ENCODE results near the gene UST. TPM values are rescaled to one million over a fixed set of nuclear protein-coding genes. Genes with fewer than 3 reads are reported as not detected.

UST gene
- total RNA-seq, 1 experiment from 2014 or later, result 3.9 TPM

- Histone ChIP-seq H3K4me1 (ENCODE audit: insufficient read depth, low read length) (peaks cover 12% of the 10 kb centered on the region), H3K27ac (ENCODE audit: low read length) (no peak overlapping the region), H2AFZ (ENCODE audit: low read length) (no peak overlapping the region), H3K4me3 (ENCODE audit: low read length) (no peak overlapping the region), H3F3A (ENCODE audit: low read length, unreplicated experiment) (no peaks in the 10 kb centered on the region), H3K4me2 (ENCODE audit: low read length) (no peak overlapping the region), H3K36me3 (ENCODE audit: low read depth, low read length) (no peaks in the 10 kb centered on the region), H3K27me3 (ENCODE audit: low read length) (no peaks in the 10 kb centered on the region), H3K9me3 (ENCODE audit: low read length) (no peaks in the 10 kb centered on the region), H3K9ac (ENCODE audit: low read length) (no peak overlapping the region), H4K20me1 (ENCODE audit: low read length) (no peaks in the 10 kb centered on the region), H3K9me2 (replicated peaks; ENCODE audit: low read length) (no peaks in the 10 kb centered on the region), H3K79me2 (ENCODE audit: low read length) (no peaks in the 10 kb centered on the region)
- intact Hi-C loops (cut with micrococcal nuclease), result no loop called here
- DNase-seq (no peak), ATAC-seq (no peak)
- CTCF ChIA-PET, result no interaction called here
- BruUV-seq (replicated peaks), result no TSS peak
- POLR2A ChIA-PET (ENCODE audit: unreplicated experiment), result no interaction called here
- TF ChIP-seq EZH2 (IDR thresholded peaks at IDR 0.05; ENCODE audit: low read length, unreplicated experiment), result no peak
- TF ChIP-seq CTCF (conservative IDR thresholded peaks at IDR 0.05; ENCODE audit: low read depth, low read length), result no peak
- TF ChIP-seq EZH2phosphoT487 (IDR thresholded peaks at IDR 0.05; ENCODE audit: borderline replicate concordance, low read length), result no peak
Measured at GRCh38 chr6:148780918-148781436, 34.1 kb downstream of the UST start.

- no peaks in the 10 kb centered on the region for H3K9me2 ChIP-seq (replicated peaks; ENCODE audit: low read length)
- no peaks in the 10 kb centered on the region for H3K36me3 ChIP-seq (ENCODE audit: low read depth, low read length)
- H3K4me3 ChIP-seq (ENCODE audit: low read length), result no peak overlapping the region
- H3K27me3 ChIP-seq (ENCODE audit: low read length), result no peaks in the 10 kb centered on the region
- POLR2A ChIA-PET (ENCODE audit: unreplicated experiment), result no interaction called here
- no peaks in the 10 kb centered on the region for H3K79me2 ChIP-seq (ENCODE audit: low read length)
- intact Hi-C loops (cut with micrococcal nuclease), result no loop called here
- no peak overlapping the region for H3K4me2 ChIP-seq (ENCODE audit: low read length)
- ATAC-seq (no peak), DNase-seq (no peak)
- H2AFZ ChIP-seq (ENCODE audit: low read length), result no peak overlapping the region
- no peaks in the 10 kb centered on the region for H3K4me1 ChIP-seq (ENCODE audit: insufficient read depth, low read length)
- no peaks in the 10 kb centered on the region for H4K20me1 ChIP-seq (ENCODE audit: low read length)
- TF ChIP-seq EZH2phosphoT487 (IDR thresholded peaks at IDR 0.05; ENCODE audit: borderline replicate concordance, low read length) (no peak), EZH2 (IDR thresholded peaks at IDR 0.05; ENCODE audit: low read length, unreplicated experiment) (no peak), CTCF (conservative IDR thresholded peaks at IDR 0.05; ENCODE audit: low read depth, low read length) (no peak)
- 0 out of 2 replicates have a peak, but pooled peaks cover 3% of the 10 kb centered on the region for H3K9me3 ChIP-seq (ENCODE audit: low read length)
- BruUV-seq (replicated peaks), result no TSS peak
- CTCF ChIA-PET, result interaction anchor here (0.7 kb wide), 1 partner anchor 212 kb away, joined by 4 read pairs; no protein-coding TSS in a partner anchor
- no peaks in the 10 kb centered on the region for H3F3A ChIP-seq (ENCODE audit: low read length, unreplicated experiment)
- H3K9ac ChIP-seq (ENCODE audit: low read length), result no peak overlapping the region
- no peak overlapping the region for H3K27ac ChIP-seq (ENCODE audit: low read length)
Measured at GRCh38 chr6:148789948-148790347, 43.1 kb downstream of the UST start.

GRCh38 chr6:148790404-148790803 is 43.6 kb downstream of the UST start:
- Histone ChIP-seq H3F3A (ENCODE audit: low read length, unreplicated experiment) (no peaks in the 10 kb centered on the region), H3K36me3 (ENCODE audit: low read depth, low read length) (no peaks in the 10 kb centered on the region), H3K4me1 (ENCODE audit: insufficient read depth, low read length) (no peaks in the 10 kb centered on the region), H3K27me3 (ENCODE audit: low read length) (no peaks in the 10 kb centered on the region), H3K9me3 (ENCODE audit: low read length) (0 out of 2 replicates have a peak, but pooled peaks cover 3% of the 10 kb centered on the region), H3K79me2 (ENCODE audit: low read length) (no peaks in the 10 kb centered on the region), H4K20me1 (ENCODE audit: low read length) (no peaks in the 10 kb centered on the region), H3K4me3 (ENCODE audit: low read length) (no peak overlapping the region), H3K27ac (ENCODE audit: low read length) (no peak overlapping the region), H2AFZ (ENCODE audit: low read length) (no peak overlapping the region), H3K9me2 (replicated peaks; ENCODE audit: low read length) (no peaks in the 10 kb centered on the region), H3K4me2 (ENCODE audit: low read length) (no peak overlapping the region), H3K9ac (ENCODE audit: low read length) (no peak overlapping the region)
- ATAC-seq (no peak), DNase-seq (no peak)
- no TSS peak for BruUV-seq (replicated peaks)
- CTCF ChIA-PET, result no interaction called here
- POLR2A ChIA-PET (ENCODE audit: unreplicated experiment), result no interaction called here
- TF ChIP-seq CTCF (conservative IDR thresholded peaks at IDR 0.05; ENCODE audit: low read depth, low read length), result no peak
- no peak for TF ChIP-seq EZH2 (IDR thresholded peaks at IDR 0.05; ENCODE audit: low read length, unreplicated experiment)
- TF ChIP-seq EZH2phosphoT487 (IDR thresholded peaks at IDR 0.05; ENCODE audit: borderline replicate concordance, low read length), result no peak
- intact Hi-C loops (cut with micrococcal nuclease), result no loop called here
